ENCODE results near the gene GAS7. TPM values are rescaled to one million over a fixed set of nuclear protein-coding genes. Genes with fewer than 3 reads are reported as not detected.

GAS7 gene
- total and polyA plus RNA-seq, 2 of the 13 experiments (the other 11 are each of a cell fraction or from before 2014, with no cell fraction given), result 1.0 to 5.2 TPM

DNA sequence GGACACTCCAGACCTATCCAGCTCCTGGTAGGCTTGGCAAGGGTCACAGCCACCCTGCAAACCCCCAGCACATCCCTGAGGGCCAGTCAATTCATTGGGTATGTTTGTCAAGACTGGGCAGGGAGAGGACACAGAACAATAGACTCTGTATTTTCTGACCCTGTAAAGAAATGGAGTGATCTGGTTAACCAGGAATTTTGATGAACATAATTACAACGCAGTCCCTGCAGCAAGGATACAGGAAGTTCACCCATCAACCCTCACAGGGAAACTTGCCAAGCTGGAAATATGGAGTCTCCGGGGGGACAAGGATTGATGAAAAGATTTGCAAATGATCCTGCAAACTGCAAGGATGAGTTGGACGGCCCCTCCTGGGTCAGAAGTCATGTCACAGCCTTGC is 167.3 kb downstream of the GAS7 start:
- H3K4me2 ChIP-seq (ENCODE audit: low read depth, low read length), result no peak overlapping the region
- H3K27me3 ChIP-seq (ENCODE audit: control insufficient read depth in 1 of 2, insufficient read depth in 2 of 2, low read length in 2 of 2), result peaks cover 3 to 36% of the 10 kb centered on the region in 2 experiments; a peak in 3 of 5 replicates
- no peaks in the 10 kb centered on the region for H3K36me3 ChIP-seq (replicated peaks in 1 of 2; ENCODE audit: control insufficient read depth in 1 of 2, insufficient read depth in 2 of 2, low read length in 2 of 2)
- WGBS (ENCODE audit: low lambda C conversion rate), result 21% methylated on average over 3 of the region's 3 CpGs
- in situ Hi-C loops (cut with HindIII; ENCODE audit: extremely low pct_ligation_motif_present, low pct_unique_long_range_greater_than_20kb), result no loop called here
- no peak for ATAC-seq
- no peak overlapping the region for H3K4me3 ChIP-seq (replicated peaks in 1 of 3; ENCODE audit: insufficient read depth in 1 of 3, low read depth in 2 of 3, low read length in 3 of 3)
- H4K20me1 ChIP-seq (ENCODE audit: insufficient read depth, low read length), result no peaks in the 10 kb centered on the region
- no peak for TF ChIP-seq ZNF841 (CRISPR knock-in tag; IDR thresholded peaks at IDR 0.05; ENCODE audit: borderline replicate concordance)
- TF ChIP-seq ZNF263 (CRISPR knock-in tag; IDR thresholded peaks at IDR 0.05), result no peak
- no peak for TF ChIP-seq ZNF773 (CRISPR knock-in tag; IDR thresholded peaks at IDR 0.05; ENCODE audit: borderline replicate concordance)
- no peak for TF ChIP-seq CHD4 (IDR thresholded peaks at IDR 0.05; ENCODE audit: borderline replicate concordance, low read length)
- no peak for TF ChIP-seq ZNF710 (CRISPR knock-in tag; IDR thresholded peaks at IDR 0.05; ENCODE audit: borderline replicate concordance)
- no peak for TF ChIP-seq ZNF207 (IDR thresholded peaks at IDR 0.05; ENCODE audit: borderline replicate concordance)
- no peak for TF ChIP-seq ZFY (CRISPR knock-in tag; IDR thresholded peaks at IDR 0.05)
- no peak for TF ChIP-seq MED1 (CRISPR knock-in tag; IDR thresholded peaks at IDR 0.05)
- TF ChIP-seq NR2F1 (CRISPR knock-in tag; IDR thresholded peaks at IDR 0.05), result no peak
- TF ChIP-seq ZNF441 (CRISPR knock-in tag; IDR thresholded peaks at IDR 0.05; ENCODE audit: borderline replicate concordance), result no peak
- no peak for TF ChIP-seq ZNF101 (CRISPR knock-in tag; IDR thresholded peaks at IDR 0.05; ENCODE audit: borderline replicate concordance, low read depth)
- TF ChIP-seq MYC (CRISPR knock-in tag; IDR thresholded peaks at IDR 0.05; ENCODE audit: borderline replicate concordance), result no peak
- TF ChIP-seq ZNF484 (CRISPR knock-in tag; IDR thresholded peaks at IDR 0.05; ENCODE audit: borderline replicate concordance, low read depth), result no peak
- no peak for TF ChIP-seq POLR2G (IDR thresholded peaks at IDR 0.05; ENCODE audit: low read depth, low read length)
- no peak for TF ChIP-seq EP300 (IDR thresholded peaks at IDR 0.05; ENCODE audit: low read depth in 2 of 2, low read length in 2 of 2)
- TF ChIP-seq EP300 (CRISPR knock-in tag; IDR thresholded peaks at IDR 0.05; ENCODE audit: borderline replicate concordance), result no peak
- H3K4me1 ChIP-seq (ENCODE audit: insufficient read depth, low read length), result no peaks in the 10 kb centered on the region
- BruUV-seq (replicated peaks), result no TSS peak
- no peaks in the 10 kb centered on the region for H3K79me2 ChIP-seq (ENCODE audit: insufficient read depth, low read length)
- POLR2A ChIA-PET, result no interaction called here
- H3K9me3 ChIP-seq (ENCODE audit: low read length), result no peaks in the 10 kb centered on the region
- no peak for FAIRE-seq
- intact Hi-C loops (cut with micrococcal nuclease; ENCODE audit: unreplicated experiment), result no loop called here
- no peak overlapping the region for H3K27ac ChIP-seq (ENCODE audit: extremely low read length, insufficient read depth, low read length)
- no peak for DNase-seq (ENCODE audit: low spot score)
- H3K9ac ChIP-seq (ENCODE audit: insufficient read depth, low read depth, low read length), result no peak overlapping the region
- no peak overlapping the region for H2AFZ ChIP-seq (ENCODE audit: low read length)
- CTCF ChIA-PET (ENCODE audit: low intra/inter-chr PET ratio, low total read pairs), result no interaction called here
